Activated B cell treated with CpG ODN at 0.5 μM for 24 hours (primary cell): ENCODE data around the gene CDX1. TPM values are rescaled to one million over a fixed set of nuclear protein-coding genes. Genes with fewer than 3 reads are reported as not detected.

Experiments used
- ATAC-seq: fragments of 200-7000 bp; cut with Tn5 transposase; one replicate; pipeline ENCODE4 v1.10.0; 2021; ENCODE audit warnings: low read depth, mild to moderate bottlenecking, moderate library complexity
- CTCF ChIA-PET: fragments of 350-600 bp; sonication (Branson Sonifier 250); formaldehyde crosslinking; loops from one replicate; lab custom pipeline; 2021; ENCODE audit warnings: antibody characterized with exemption; lab: Charles Lee
- POLR2A ChIA-PET: fragments of 350-600 bp; sonication (Branson Sonifier 250); formaldehyde crosslinking; loops from one replicate; lab custom pipeline; 2021; ENCODE audit warnings: antibody characterized with exemption; lab: Charles Lee
- DNase-seq: peaks from one replicate; pipeline ENCODE4 v3.0.0; 2022
- H3K27ac Mint-ChIP-seq: one replicate; pipeline ENCODE4 v1.8.0; 2020; ENCODE audit warnings: mixed read lengths
- H3K27me3 Mint-ChIP-seq: one replicate; pipeline ENCODE4 v1.8.0; 2021; ENCODE audit warnings: mixed read lengths
- H3K36me3 Mint-ChIP-seq: one replicate; pipeline ENCODE4 v1.8.0; 2021; ENCODE audit warnings: low read depth, mixed read lengths
- H3K4me1 Mint-ChIP-seq: one replicate; pipeline ENCODE4 v1.8.0; 2021; ENCODE audit warnings: mixed read lengths
- H3K4me3 Mint-ChIP-seq: one replicate; pipeline ENCODE4 v1.8.0; 2020; ENCODE audit warnings: mild to moderate bottlenecking, mixed read lengths
- H3K9me3 Mint-ChIP-seq: one replicate; pipeline ENCODE4 v1.8.0; 2020; ENCODE audit warnings: mixed read lengths
- CTCF ChIP-seq: fragments of 200-600 bp; IDR thresholded peaks from one replicate; pipeline ENCODE4 v1.8.0; 2022; ENCODE audit warnings: antibody characterized with exemption, mild to moderate bottlenecking
- intact Hi-C: fragments of 100-400 bp; cut with micrococcal nuclease; formaldehyde crosslinking; loops from one replicate; pipeline ENCODE4 v1.15.1; 2024
- total RNA-seq: library from RNA; stranded (reverse); gene quantifications from 2 replicates; pipeline ENCODE4 v1.2.3, GENCODE V29; 2022

CDX1 gene
- total RNA-seq, 1 donor from 2014 or later: not detected

- H3K4me3 Mint-ChIP-seq: no peak overlapping the region
- no peak for TF ChIP-seq CTCF
Observed at GRCh38 chr5:150142185-150142958, 24.2 kb upstream of the CDX1 start.

GRCh38 chr5:150142959-150143349, 23.6 kb upstream of the CDX1 start:
- ChIA-PET CTCF (no interaction called here), POLR2A (no interaction called here)
- H3K4me3 Mint-ChIP-seq: no peak overlapping the region
- H3K27me3 Mint-ChIP-seq: no peaks in the 10 kb centered on the region
- H3K9me3 Mint-ChIP-seq: no peaks in the 10 kb centered on the region
- no peak for ATAC-seq
- DNase-seq: no peak
- H3K36me3 Mint-ChIP-seq: no peaks in the 10 kb centered on the region
- intact Hi-C loops: no loop called here
- no peak for TF ChIP-seq CTCF
- no peaks in the 10 kb centered on the region for H3K4me1 Mint-ChIP-seq
- H3K27ac Mint-ChIP-seq: no peak overlapping the region

More at GRCh38 chr5:150142185-150142958, 24.2 kb upstream of the CDX1 start:
- no peak for DNase-seq
- H3K9me3 Mint-ChIP-seq: no peaks in the 10 kb centered on the region
- ATAC-seq: no peak
- H3K4me1 Mint-ChIP-seq: no peaks in the 10 kb centered on the region
- intact Hi-C loops: no loop called here
- H3K36me3 Mint-ChIP-seq: no peaks in the 10 kb centered on the region
- POLR2A ChIA-PET: no interaction called here
- CTCF ChIA-PET: no interaction called here
- H3K27ac Mint-ChIP-seq: no peak overlapping the region
- H3K27me3 Mint-ChIP-seq: no peaks in the 10 kb centered on the region

GRCh38 chr5:150143350-150144245, 23.0 kb upstream of the CDX1 start:
- ChIA-PET CTCF (no interaction called here), POLR2A (no interaction called here)
- Mint-ChIP-seq H3K27ac (no peak overlapping the region), H3K27me3 (no peaks in the 10 kb centered on the region), H3K4me3 (no peak overlapping the region), H3K4me1 (no peaks in the 10 kb centered on the region), H3K36me3 (no peaks in the 10 kb centered on the region), H3K9me3 (no peaks in the 10 kb centered on the region)
- DNase-seq (no peak), ATAC-seq (no peak)
- no peak for TF ChIP-seq CTCF
- intact Hi-C loops: no loop called here

- no peaks in the 10 kb centered on the region for H3K27me3 Mint-ChIP-seq
- no peak for TF ChIP-seq CTCF
- H3K4me1 Mint-ChIP-seq: no peaks in the 10 kb centered on the region
- intact Hi-C loops: no loop called here
- H3K9me3 Mint-ChIP-seq: no peaks in the 10 kb centered on the region
- no peaks in the 10 kb centered on the region for H3K36me3 Mint-ChIP-seq
- no peak overlapping the region for H3K27ac Mint-ChIP-seq
- no peak for ATAC-seq
- DNase-seq: no peak
- CTCF ChIA-PET: no interaction called here
- POLR2A ChIA-PET: no interaction called here
- H3K4me3 Mint-ChIP-seq: no peak overlapping the region
Observed at GRCh38 chr5:150144246-150144801, 22.3 kb upstream of the CDX1 start.

GRCh38 chr5:150144879-150145278, 21.7 kb upstream of the CDX1 start:
- H3K27me3 Mint-ChIP-seq: no peaks in the 10 kb centered on the region

More at GRCh38 chr5:150144879-150145278, 21.7 kb upstream of the CDX1 start:
- H3K4me1 Mint-ChIP-seq: no peaks in the 10 kb centered on the region
- ChIA-PET CTCF (no interaction called here), POLR2A (no interaction called here)
- no peak overlapping the region for H3K27ac Mint-ChIP-seq
- intact Hi-C loops: no loop called here
- no peak for DNase-seq
- no peak for TF ChIP-seq CTCF
- no peak for ATAC-seq
- H3K9me3 Mint-ChIP-seq: no peaks in the 10 kb centered on the region
- H3K4me3 Mint-ChIP-seq: no peak overlapping the region
- no peaks in the 10 kb centered on the region for H3K36me3 Mint-ChIP-seq
